SK-N-SH (cell line): ENCODE measurements around the gene MILR1. TPM values are rescaled to one million over a fixed set of nuclear protein-coding genes. Genes with fewer than 3 reads are reported as not detected.

Experiments used
- CTCF ChIA-PET: fragments of 300-600, 350-600 bp; formaldehyde crosslinking; extraction: SDS; loops from one replicate; lab custom pipeline; 2021; lab: Yijun Ruan, JAX
- POLR2A ChIA-PET: fragments of 350-600 bp; sonication (Branson Sonifier 250); formaldehyde crosslinking; extraction: SDS; loops from one replicate; lab custom pipeline; 2020; ENCODE audit warnings: antibody characterized with exemption, inconsistent platforms; lab: Yijun Ruan, JAX
- DNase-seq: peaks from one replicate; pipeline ENCODE4 v3.0.0; 2012
- H2AFZ ChIP-seq: fragments of 200-600 bp; sonication (generic); 2 replicates; pipeline ENCODE4 v1.8.1; 2016; ENCODE audit warnings: antibody characterized with exemption, mild to moderate bottlenecking, low read depth
- H3F3A ChIP-seq: fragments of 200-600 bp; sonication (generic); replicated peaks from 2 replicates; pipeline ENCODE3; 2016; ENCODE audit warnings: antibody characterized with exemption, mild to moderate bottlenecking; ENCODE audit not compliant: insufficient read depth
- H3K27ac ChIP-seq, 2 experiments: fragments of 200-500 bp in 1 of 2; fragments of 200-600 bp in 1 of 2; sonication (Bioruptor generic) in 1 of 2; sonication (generic), shearing (Covaris generic) in 1 of 2; 2 replicates each; pipeline versions ENCODE4 v1.5.1 to v1.6.1; 2014 to 2016; ENCODE audit warnings: low read depth in 2 of 2, inconsistent platforms in 1 of 2, low read length in 1 of 2, mild to moderate bottlenecking in 1 of 2, mixed read lengths in 1 of 2
- H3K27me3 ChIP-seq: fragments of 200-600 bp; sonication (generic), shearing (Covaris generic); 2 replicates; pipeline ENCODE4 v1.6.1; 2016; ENCODE audit warnings: mixed run types; ENCODE audit not compliant: insufficient read depth
- H3K36me3 ChIP-seq, 2 experiments: fragments of 200-500 bp in 1 of 2; fragments of 200-600 bp in 1 of 2; sonication (Bioruptor generic) in 1 of 2; sonication (generic) in 1 of 2; replicated peaks in 1 of 2; 2 replicates each; pipeline versions ENCODE3 to v1.5.1; 2014 to 2016; ENCODE audit warnings: low read length in 1 of 2, mild to moderate bottlenecking in 1 of 2; ENCODE audit not compliant: insufficient read depth in 2 of 2, control insufficient read depth in 1 of 2
- H3K4me1 ChIP-seq, 2 experiments: fragments of 200-500 bp in 1 of 2; fragments of 200-600 bp in 1 of 2; sonication (Bioruptor generic) in 1 of 2; sonication (generic), shearing (Covaris generic) in 1 of 2; 2 replicates each; pipeline versions ENCODE4 v1.5.1 to v1.6.1; 2014 to 2016; ENCODE audit warnings: low read depth in 1 of 2, low read length in 1 of 2, mixed run types in 1 of 2; ENCODE audit not compliant: insufficient read depth in 2 of 2, control insufficient read depth in 1 of 2
- H3K4me2 ChIP-seq: fragments of 200-600 bp; sonication (generic), shearing (Covaris generic); 2 replicates; pipeline ENCODE4 v1.6.1; 2017; ENCODE audit warnings: mixed run types
- H3K4me3 ChIP-seq, 2 experiments: fragments of 200-500 bp in 1 of 2; fragments of 200-600 bp in 1 of 2; sonication (Bioruptor generic) in 1 of 2; sonication (generic), shearing (Covaris generic) in 1 of 2; 2 replicates each; pipeline versions ENCODE4 v1.5.1 to v1.8.1; 2014 to 2016; ENCODE audit warnings: low read depth in 2 of 2, inconsistent platforms in 1 of 2, low read length in 1 of 2, mild to moderate bottlenecking in 1 of 2, mixed read lengths in 1 of 2, moderate library complexity in 1 of 2
- H3K79me2 ChIP-seq: fragments of 200-600 bp; sonication (generic); 2 replicates; pipeline ENCODE4 v1.8.1; 2017; ENCODE audit warnings: mild to moderate bottlenecking; ENCODE audit not compliant: insufficient read depth
- H3K9ac ChIP-seq: fragments of 200-600 bp; sonication (generic); 2 replicates; pipeline ENCODE4 v1.6.1; 2017; ENCODE audit warnings: mixed run types
- H3K9me2 ChIP-seq: fragments of 200-600 bp; sonication (generic); 2 replicates; pipeline ENCODE4 v1.6.1; 2017; ENCODE audit warnings: mixed run types
- H3K9me3 ChIP-seq: fragments of 200-600 bp; sonication (generic); 2 replicates; pipeline ENCODE4 v1.6.1; 2017; ENCODE audit warnings: mixed run types, mild to moderate bottlenecking, moderate library complexity
- H4K20me1 ChIP-seq: fragments of 200-600 bp; sonication (generic); 2 replicates; pipeline ENCODE4 v1.6.1; 2017; ENCODE audit warnings: mild to moderate bottlenecking, mixed run types; ENCODE audit not compliant: insufficient read depth
- CTCF ChIP-seq: fragments of 200-600 bp; sonication (generic); IDR thresholded peaks from 2 replicates; pipeline ENCODE4 v1.6.1; 2017; ENCODE audit warnings: antibody characterized with exemption, mild to moderate bottlenecking, moderate library complexity
- EZH2phosphoT487 ChIP-seq: fragments of 200-600 bp; sonication (generic); IDR thresholded peaks from 2 replicates; pipeline ENCODE4 v1.6.1; 2017; ENCODE audit warnings: low read depth, mixed run types, mild to moderate bottlenecking, antibody characterized with exemption, moderate library complexity, borderline replicate concordance
- RAD21 ChIP-seq: IDR thresholded peaks from 2 replicates; pipeline ENCODE4 v1.6.1; 2012; ENCODE audit warnings: mild to moderate bottlenecking, low read length
- RCOR1 ChIP-seq: fragments of 150-350 bp; IDR thresholded peaks from 2 replicates; pipeline ENCODE4 v1.6.1; 2017; ENCODE audit warnings: antibody characterized with exemption, low read length
- REST ChIP-seq: IDR thresholded peaks from 2 replicates; pipeline ENCODE4 v1.6.1; 2012; ENCODE audit warnings: mild to moderate bottlenecking, low read depth, low read length, moderate library complexity
- RXRA ChIP-seq: IDR thresholded peaks from 2 replicates; pipeline ENCODE4 v1.4.0; 2012; ENCODE audit warnings: low read depth, mild to moderate bottlenecking, borderline replicate concordance
- SMC3 ChIP-seq: IDR thresholded peaks from 2 replicates; pipeline ENCODE4 v1.6.1; 2012; ENCODE audit warnings: low read depth, low read length, improper control_type of control experiment
- USF2 ChIP-seq: fragments of 150-350 bp; IDR thresholded peaks from 2 replicates; pipeline ENCODE4 v1.6.1; 2017; ENCODE audit warnings: antibody characterized with exemption, low read length, low read depth, borderline replicate concordance
- WGBS: methylation state at CpG from one replicate; pipeline ENCODE4 v1.1.6; 2017; ENCODE audit warnings: low lambda C conversion rate; 5-methylcytosine and 5-hydroxymethylcytosine counted together
- polyA plus RNA-seq, 3 experiments: library from polyadenylated mRNA; depleted of rRNA; stranded (reverse); fragments of >200 nt; gene quantifications; 2 replicates each; pipeline ENCODE4 v1.2.3, GENCODE V29; 2012

MILR1 gene
- polyA plus RNA-seq, 1 of the 3 experiments (the other 2 are of a cell fraction): 4.9 TPM

DNA sequence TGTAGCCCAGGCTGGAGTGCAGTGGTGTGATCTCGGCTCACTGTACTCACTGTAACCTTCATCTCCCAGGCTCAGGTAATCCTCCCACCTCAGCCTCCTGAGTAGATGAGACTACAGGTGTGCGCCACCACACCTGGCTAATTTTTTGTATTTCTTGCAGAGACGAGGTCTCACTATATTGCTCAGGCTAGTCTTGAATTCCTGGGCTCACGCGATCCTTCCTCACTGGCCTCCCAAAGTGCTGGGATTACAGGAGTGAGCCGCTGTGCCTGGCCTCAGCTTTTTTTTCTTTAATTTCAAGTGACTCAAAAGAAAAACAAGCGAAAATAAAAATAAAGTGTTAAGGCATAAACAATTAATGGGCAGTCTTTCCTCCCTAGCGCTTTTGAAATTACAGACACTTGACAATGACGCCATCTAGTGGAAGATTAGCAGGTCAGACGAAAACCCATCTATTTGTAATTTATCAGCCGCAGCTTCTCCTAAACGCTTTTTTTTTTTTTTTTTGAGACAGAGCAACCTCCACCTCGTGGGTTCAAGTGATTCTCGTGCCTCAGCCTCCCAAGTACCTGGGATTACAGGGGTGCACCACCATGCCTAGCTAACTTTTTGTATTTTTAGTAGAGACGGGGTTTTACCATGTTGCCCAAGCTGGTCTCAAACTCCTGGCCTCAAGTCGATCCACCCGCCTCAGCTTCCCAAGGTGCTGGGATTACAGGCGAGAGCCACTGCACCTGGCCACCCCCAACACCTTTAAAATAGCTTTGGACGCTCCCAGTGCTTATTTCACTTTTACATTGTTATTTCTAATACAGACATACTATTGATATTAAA is 30.2 kb upstream of the MILR1 start:
- peak overlapping the region; percentile 52; the same call in 1 of the 2 replicates for H2AFZ ChIP-seq
- no peaks in the 10 kb centered on the region for H3K79me2 ChIP-seq
- peak overlapping the region in 1 of 2 experiments; percentile 27; a peak in 1 of 4 replicates for H3K4me3 ChIP-seq
- H3K4me1 ChIP-seq: no peaks in the 10 kb centered on the region
- CTCF ChIA-PET: interaction anchor here (0.6 to 15.5 kb wide), 94 partner anchors 10 to 810 kb away, joined by 3 to 501 read pairs (median 5); partner anchors contain the start of genes CEP95, DDX5, GH1 and MILR1
- H3K9ac ChIP-seq: no peak overlapping the region
- 0 out of 2 replicates have a peak overlapping the region, but pooled peaks have one; percentile 27 for H3K4me2 ChIP-seq
- H3K9me3 ChIP-seq: no peaks in the 10 kb centered on the region
- POLR2A ChIA-PET: interaction anchor here (1.8 to 1.9 kb wide), 2 partner anchors 79 to 87 kb away, joined by 9 to 11 read pairs; partner anchors contain the start of genes CEP95, DDX5 and POLG2
- H3F3A ChIP-seq: no peaks in the 10 kb centered on the region
- H3K36me3 ChIP-seq: no peaks in the 10 kb centered on the region
- H4K20me1 ChIP-seq: no peaks in the 10 kb centered on the region
- H3K27ac ChIP-seq: no peak overlapping the region
- H3K9me2 ChIP-seq: no peaks in the 10 kb centered on the region
- WGBS: 29% methylated on average over 19 of the region's 19 CpGs
- TF ChIP-seq RCOR1: no peak
- no peak for TF ChIP-seq RXRA
- peak; percentile 90 for TF ChIP-seq RAD21
- peak; percentile 90 for TF ChIP-seq SMC3
- TF ChIP-seq USF2: no peak
- TF ChIP-seq CTCF: peak; percentile 97
- no peak for TF ChIP-seq REST
- no peak for TF ChIP-seq EZH2phosphoT487
- DNase-seq: peak; percentile 77
- no peaks in the 10 kb centered on the region for H3K27me3 ChIP-seq
